HepG2 (cell line): ENCODE measurements around the gene HCRTR1.

Experiments
- CAMTA2 ChIP-seq: sonication (generic); formaldehyde crosslinking; IDR thresholded peaks from 2 replicates; pipeline ENCODE4 v1.4.0; 2020; ENCODE audit warnings: mild to moderate bottlenecking, missing genetic modification reagents, borderline replicate concordance
- GABPA ChIP-seq, 2 experiments: IDR thresholded peaks; 2 replicates each; pipeline ENCODE4 v1.6.1; 2011 to 2016; ENCODE audit warnings: low read depth in 2 of 2, low read length in 1 of 2, missing biosample characterization in 1 of 2, missing genetic modification characterization in 1 of 2
- IKZF1 ChIP-seq: fragments of 450-650 bp; IDR thresholded peaks from 2 replicates; pipeline ENCODE4 v1.7.1; 2016
- KDM1A ChIP-seq: IDR thresholded peaks from 2 replicates; pipeline ENCODE4 v1.6.1; 2016; ENCODE audit warnings: missing compliant biosample characterization
- LCORL ChIP-seq, 2 experiments: fragments of 450-650 bp in 1 of 2; sonication (generic) in 1 of 2; formaldehyde crosslinking in 1 of 2; IDR thresholded peaks; 2 replicates each; pipeline versions ENCODE4 v1.5.0 to v1.6.1; 2017 to 2020; ENCODE audit warnings: antibody characterized with exemption in 1 of 2, missing genetic modification reagents in 1 of 2
- MAFK ChIP-seq, 2 experiments: IDR thresholded peaks in 1 of 2; conservative IDR thresholded peaks in 1 of 2; 2 replicates each; pipeline ENCODE4 v1.6.1; 2011; ENCODE audit warnings: improper control_type of control experiment in 2 of 2, low read length in 2 of 2
- NFYB ChIP-seq: sonication (generic); formaldehyde crosslinking; IDR thresholded peaks from 2 replicates; pipeline ENCODE4 v1.4.0; 2020; ENCODE audit warnings: missing genetic modification reagents
- RORA ChIP-seq: sonication (generic); formaldehyde crosslinking; IDR thresholded peaks from 2 replicates; pipeline ENCODE4 v1.5.0; 2020; ENCODE audit warnings: mild to moderate bottlenecking, missing genetic modification reagents, moderate library complexity
- SP1 ChIP-seq, 2 experiments: fragments of 450-650 bp in 1 of 2; sonication (generic) in 1 of 2; formaldehyde crosslinking in 1 of 2; IDR thresholded peaks; 2 replicates each; pipeline versions ENCODE4 v1.4.0 to v1.6.1; 2016 to 2020; ENCODE audit warnings: missing genetic modification reagents in 1 of 2
- TCF7L2 ChIP-seq: IDR thresholded peaks from 2 replicates; pipeline ENCODE4 v1.6.1; 2011; ENCODE audit warnings: mild to moderate bottlenecking, low read depth, low read length, moderate library complexity
- ZNF639 ChIP-seq: conservative IDR thresholded peaks from 2 replicates; pipeline ENCODE4 v1.6.1; 2018; ENCODE audit warnings: missing genetic modification reagents
- TF ChIP-seq, protein P1 (sequence below): sonication (generic); formaldehyde crosslinking; IDR thresholded peaks from 2 replicates; pipeline ENCODE4 v1.8.1; 2023; ENCODE audit warnings: missing genetic modification reagents, inconsistent platforms, borderline replicate concordance
- TF ChIP-seq, protein P2 (sequence below): sonication (generic); formaldehyde crosslinking; conservative IDR thresholded peaks from 2 replicates; pipeline ENCODE4 v1.8.0; 2022; ENCODE audit warnings: low read depth, missing genetic modification reagents
- TF ChIP-seq, protein P3 (sequence below): sonication (generic); formaldehyde crosslinking; IDR thresholded peaks from 2 replicates; pipeline ENCODE4 v1.4.0; 2020; ENCODE audit warnings: missing genetic modification reagents, borderline replicate concordance

GRCh38 chr1:31577515-31578192 lies 39.8 kb upstream of the HCRTR1 start:
- TF ChIP-seq GABPA (IDR thresholded peaks at IDR 0.05; ENCODE audit: low read depth, low read length) (no peak), GABPA (CRISPR knock-in tag; IDR thresholded peaks at IDR 0.05; ENCODE audit: low read depth) (no peak), CAMTA2 (no peak), NFYB (CRISPR knock-in tag) (no peak), TCF7L2 (no peak), SP1 (IDR thresholded peaks at IDR 0.05) (no peak), SP1 (CRISPR knock-in tag; IDR thresholded peaks at IDR 0.05) (no peak), IKZF1 (no peak), ZNF639 (no peak), KDM1A (CRISPR knock-in tag) (peak; percentile 26; the same call in 1 of the 2 replicates), MAFK (conservative IDR thresholded peaks at IDR 0.05 in 1 of 2, IDR thresholded peaks at IDR 0.05 in 1 of 2; ENCODE audit: low read length in 2 of 2) (no peak), RORA (CRISPR knock-in tag) (no peak), LCORL (IDR thresholded peaks at IDR 0.05) (no peak), LCORL (CRISPR knock-in tag; IDR thresholded peaks at IDR 0.05) (no peak)
- TF ChIP-seq, protein P1, sequence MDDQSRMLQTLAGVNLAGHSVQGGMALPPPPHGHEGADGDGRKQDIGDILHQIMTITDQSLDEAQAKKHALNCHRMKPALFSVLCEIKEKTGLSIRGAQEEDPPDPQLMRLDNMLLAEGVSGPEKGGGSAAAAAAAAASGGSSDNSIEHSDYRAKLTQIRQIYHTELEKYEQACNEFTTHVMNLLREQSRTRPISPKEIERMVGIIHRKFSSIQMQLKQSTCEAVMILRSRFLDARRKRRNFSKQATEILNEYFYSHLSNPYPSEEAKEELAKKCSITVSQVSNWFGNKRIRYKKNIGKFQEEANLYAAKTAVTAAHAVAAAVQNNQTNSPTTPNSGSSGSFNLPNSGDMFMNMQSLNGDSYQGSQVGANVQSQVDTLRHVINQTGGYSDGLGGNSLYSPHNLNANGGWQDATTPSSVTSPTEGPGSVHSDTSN (CRISPR knock-in tag) = no peak
- TF ChIP-seq, protein P2, sequence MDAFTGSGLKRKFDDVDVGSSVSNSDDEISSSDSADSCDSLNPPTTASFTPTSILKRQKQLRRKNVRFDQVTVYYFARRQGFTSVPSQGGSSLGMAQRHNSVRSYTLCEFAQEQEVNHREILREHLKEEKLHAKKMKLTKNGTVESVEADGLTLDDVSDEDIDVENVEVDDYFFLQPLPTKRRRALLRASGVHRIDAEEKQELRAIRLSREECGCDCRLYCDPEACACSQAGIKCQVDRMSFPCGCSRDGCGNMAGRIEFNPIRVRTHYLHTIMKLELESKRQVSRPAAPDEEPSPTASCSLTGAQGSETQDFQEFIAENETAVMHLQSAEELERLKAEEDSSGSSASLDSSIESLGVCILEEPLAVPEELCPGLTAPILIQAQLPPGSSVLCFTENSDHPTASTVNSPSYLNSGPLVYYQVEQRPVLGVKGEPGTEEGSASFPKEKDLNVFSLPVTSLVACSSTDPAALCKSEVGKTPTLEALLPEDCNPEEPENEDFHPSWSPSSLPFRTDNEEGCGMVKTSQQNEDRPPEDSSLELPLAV (CRISPR knock-in tag) = no peak
- TF ChIP-seq, protein P3, sequence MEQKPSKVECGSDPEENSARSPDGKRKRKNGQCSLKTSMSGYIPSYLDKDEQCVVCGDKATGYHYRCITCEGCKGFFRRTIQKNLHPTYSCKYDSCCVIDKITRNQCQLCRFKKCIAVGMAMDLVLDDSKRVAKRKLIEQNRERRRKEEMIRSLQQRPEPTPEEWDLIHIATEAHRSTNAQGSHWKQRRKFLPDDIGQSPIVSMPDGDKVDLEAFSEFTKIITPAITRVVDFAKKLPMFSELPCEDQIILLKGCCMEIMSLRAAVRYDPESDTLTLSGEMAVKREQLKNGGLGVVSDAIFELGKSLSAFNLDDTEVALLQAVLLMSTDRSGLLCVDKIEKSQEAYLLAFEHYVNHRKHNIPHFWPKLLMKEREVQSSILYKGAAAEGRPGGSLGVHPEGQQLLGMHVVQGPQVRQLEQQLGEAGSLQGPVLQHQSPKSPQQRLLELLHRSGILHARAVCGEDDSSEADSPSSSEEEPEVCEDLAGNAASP (CRISPR knock-in tag) = no peak
